ACHN (cell line): ENCODE results near the gene LAMB4.

ENCODE experiments used
- DNase-seq: peaks from one replicate; pipeline ENCODE4 v3.0.0-alpha.2; 2015
- in situ Hi-C: cut with HindIII; loops from 2 replicates; pipeline ENCODE4 v1.10.0; 2017; ENCODE audit warnings: low sequenced_read_pairs, low pct_ligation_motif_present, low pct_unique_long_range_greater_than_20kb

The LAMB4 gene

DNA sequence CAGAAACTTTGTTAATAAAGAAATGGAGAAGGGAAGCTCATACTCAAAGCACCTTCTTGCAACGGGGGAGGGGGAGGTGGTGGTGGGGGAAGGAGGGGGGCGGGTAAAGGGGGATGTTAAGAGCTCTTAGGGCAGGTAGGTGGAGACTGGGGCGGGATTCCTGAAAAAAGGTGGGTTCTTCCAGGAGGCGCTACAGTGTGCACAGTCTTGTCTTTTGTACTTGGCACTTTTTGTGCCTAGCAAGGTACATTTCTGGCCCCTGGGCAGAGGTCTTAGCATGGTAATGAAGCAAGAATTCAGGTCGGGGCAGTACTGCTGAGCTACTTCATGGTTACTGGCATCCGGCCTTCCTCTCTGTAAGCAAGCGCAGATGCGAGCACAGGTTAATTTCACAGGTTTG is 15.2 kb upstream of the LAMB4 start:
- in situ Hi-C loops, result no loop called here

DNA sequence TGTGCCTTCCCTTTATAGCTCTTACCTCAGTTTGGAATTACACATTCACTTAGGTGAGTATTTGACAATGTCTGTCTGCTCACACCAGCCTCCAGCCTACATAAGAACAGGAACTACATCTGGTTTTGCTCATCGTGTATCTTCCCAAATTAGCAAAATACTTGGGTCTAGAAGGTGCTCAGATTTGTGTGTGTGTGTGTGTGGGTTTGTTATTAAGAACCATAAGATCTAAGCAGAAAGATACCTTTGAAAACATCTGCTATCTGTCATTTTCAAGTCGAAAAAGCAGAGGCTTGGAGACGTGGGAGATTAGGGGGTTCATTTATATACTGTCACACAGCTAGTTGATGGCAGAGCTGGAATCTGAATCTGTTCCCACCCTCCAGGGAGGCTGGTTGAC is 14.8 kb upstream of the LAMB4 start:
- DNase-seq, result no peak
- in situ Hi-C loops, result no loop called here

More for the DNA sequence above, 15.2 kb upstream of the LAMB4 start:
- no peak for DNase-seq

DNA sequence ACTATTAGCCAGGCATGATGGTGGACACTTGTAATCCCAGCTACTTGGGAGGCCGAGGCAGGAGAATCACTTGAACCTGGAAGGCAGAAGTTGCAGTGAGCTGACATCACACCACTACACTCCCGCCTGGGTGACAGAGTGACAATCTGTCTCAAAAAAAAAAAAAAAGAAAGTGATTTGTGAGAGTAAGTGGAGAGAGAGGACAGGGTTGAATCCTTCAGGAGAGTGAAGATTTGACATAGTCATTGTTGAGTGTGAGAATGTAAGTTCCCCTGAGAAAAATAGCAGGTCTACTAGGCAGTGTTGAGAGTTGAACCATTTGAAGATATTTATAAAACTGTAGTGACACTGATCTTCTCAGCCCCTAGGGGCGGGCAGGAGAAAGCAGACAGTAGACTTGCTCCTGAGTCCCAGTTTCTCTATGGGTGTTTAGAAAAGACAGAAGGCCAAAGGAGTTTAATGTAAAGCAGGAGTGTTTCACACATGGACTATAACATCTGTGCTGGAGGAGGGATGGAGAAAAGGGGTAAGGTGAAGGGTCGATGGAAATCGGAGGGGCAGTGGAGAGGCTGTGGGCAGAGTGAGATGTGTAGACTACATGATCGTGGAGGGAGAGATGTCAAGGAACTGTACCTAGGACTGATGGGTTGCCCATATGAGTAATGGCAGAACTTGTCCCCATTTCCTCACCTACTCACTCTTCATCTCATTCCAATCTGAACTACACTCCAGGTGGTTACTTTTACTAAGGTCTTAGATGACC is 13.7 kb upstream of the LAMB4 start:
- no peak for DNase-seq
- in situ Hi-C loops, result no loop called here

DNA sequence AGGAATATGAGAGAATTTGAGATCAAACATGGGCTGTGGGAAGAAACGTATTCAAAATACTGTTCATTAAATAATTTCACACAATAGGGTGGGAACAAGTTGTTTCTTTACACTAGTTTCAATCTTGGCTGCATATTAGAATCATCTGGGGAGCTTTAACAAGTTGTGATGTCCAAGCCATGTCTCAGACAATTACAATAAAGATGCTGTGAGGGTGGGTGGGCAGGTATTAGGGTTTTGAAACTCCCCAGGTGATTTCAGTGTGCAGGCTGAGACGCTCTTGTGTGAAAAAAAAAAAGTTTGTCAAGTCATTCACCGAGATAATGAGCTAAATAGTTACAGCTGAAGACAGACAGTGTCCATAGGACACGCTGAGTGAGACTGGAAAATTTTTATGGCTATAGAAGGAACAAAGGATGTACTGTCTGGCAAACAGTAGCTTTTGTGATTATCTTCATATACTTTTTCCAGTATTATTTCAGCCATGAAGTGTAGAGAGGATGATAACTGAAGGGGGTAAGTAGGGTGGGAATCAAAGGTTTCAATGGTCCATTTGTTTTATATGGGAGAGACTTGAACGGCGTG is 12.6 kb upstream of the LAMB4 start:
- no peak for DNase-seq
- in situ Hi-C loops, result no loop called here

DNA sequence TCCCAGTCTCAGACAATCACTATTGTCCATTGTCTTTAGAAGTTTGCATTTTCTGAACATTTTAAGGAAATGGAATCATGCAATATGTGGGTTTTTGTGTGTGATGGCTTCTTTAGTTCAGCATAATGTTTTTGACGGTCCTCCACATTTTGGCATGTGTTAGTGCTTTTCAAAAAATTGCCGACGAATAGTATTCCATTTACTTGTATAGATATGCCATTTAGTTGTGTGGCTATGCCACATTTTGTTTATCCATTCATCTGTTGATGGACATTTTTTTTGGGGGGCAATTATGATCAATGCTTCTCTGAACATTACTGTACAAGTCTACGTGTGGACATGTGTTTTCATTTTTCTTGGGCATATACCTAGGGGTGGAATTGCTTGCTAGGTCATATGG is 12.0 kb upstream of the LAMB4 start:
- no peak for DNase-seq
- in situ Hi-C loops, result no loop called here

DNA sequence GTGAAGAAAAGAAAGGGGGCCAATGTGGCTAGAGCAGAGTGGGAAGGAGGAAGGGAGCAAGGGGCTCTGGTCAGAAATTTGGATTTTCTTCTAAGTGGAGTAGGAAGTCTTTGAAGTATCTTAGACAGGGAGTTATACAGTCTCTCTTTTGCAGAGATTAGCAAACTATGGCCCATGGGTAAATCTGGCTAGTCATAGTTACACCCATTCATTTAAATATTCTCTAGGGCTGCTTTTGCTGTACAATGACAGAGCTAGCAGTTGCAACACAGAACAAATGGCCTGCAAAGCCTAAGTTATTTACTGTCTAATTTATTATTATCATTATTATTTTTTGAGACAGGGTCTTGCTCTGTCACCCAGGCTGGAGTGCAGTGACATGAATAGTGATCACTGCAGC is 10.5 kb upstream of the LAMB4 start:
- DNase-seq, result no peak
- in situ Hi-C loops, result no loop called here

DNA sequence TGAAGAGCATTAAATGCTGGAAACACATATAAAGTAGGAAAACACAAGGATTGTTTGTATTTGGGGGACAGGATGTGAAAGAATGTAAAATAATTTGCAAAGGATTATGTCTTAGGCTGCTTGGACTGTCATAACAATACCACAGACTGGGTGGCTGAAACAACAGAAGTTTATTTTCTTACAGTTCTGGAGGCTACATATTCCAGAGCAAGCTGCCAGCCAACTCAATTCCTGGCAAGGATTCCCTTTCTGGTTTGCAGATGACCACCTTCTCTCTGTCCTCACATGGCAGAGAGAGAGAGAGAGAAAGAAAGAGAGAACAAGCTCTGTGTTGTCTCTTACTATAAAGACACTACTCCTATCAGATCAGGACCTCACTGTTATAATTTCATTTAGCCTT is 8.8 kb upstream of the LAMB4 start:
- in situ Hi-C loops, result no loop called here
- no peak for DNase-seq

DNA sequence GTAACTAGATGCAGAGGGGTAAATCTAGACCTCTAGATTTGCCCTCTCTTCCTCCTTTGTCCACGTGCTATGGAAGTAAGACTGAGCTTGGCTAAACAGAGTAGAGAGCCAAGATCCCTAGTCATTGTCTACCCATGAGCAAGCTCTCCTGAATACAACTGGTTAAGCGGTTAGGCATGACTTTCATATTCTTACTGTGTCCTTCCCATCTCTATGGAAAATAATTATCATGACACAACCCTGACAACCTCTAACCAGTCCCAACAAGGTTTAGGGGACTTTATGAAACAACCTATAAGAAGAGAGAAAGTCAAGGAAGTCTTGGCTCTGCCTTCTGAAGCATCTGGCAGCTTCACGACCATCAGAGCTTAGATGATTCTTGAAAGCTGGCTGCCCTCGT is 7.8 kb upstream of the LAMB4 start:
- in situ Hi-C loops, result no loop called here
- no peak for DNase-seq

DNA sequence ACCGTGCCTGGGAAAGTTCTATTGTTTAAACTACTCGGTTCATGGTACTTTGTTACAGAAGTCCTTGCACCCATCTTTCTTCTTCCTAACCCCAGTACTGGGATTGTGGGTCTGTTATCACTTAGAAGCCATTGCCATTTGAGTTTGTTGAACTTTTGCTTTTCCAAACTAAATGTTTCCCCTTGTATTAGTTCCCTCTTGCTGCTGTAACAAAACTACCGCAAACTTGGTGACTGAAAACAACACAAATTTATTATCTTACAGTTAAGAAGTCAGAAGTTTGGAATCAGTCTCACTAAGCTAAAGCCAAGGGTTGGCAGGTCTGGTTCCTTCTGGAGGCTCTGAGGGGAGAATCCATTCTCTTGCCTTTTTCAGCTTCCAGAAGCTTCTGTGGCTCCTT is 6.9 kb upstream of the LAMB4 start:
- in situ Hi-C loops, result no loop called here
- DNase-seq, result no peak

DNA sequence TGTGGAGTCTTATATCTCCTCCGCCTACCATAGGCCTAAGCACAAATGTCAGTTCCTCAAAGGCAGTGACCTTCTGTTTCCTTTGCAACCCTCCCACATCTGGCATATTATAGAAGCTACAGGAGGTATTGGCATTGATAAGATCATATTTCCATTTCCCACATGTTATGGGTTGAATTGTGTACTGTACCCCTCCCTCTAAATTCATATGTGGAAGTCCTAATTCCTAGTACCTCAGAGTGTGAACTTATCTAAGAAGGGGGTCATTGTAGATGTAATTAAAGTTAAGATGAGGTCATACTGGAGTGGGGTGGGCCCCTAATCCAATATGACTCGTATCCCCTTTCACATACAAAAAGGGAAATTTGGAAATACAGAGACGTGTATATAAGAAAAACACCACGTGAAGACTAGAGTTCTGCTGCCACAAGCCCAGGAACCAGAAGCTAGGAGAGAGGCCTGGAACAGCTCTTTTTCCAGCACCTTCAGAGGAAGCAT is 6.1 kb upstream of the LAMB4 start:
- in situ Hi-C loops, result no loop called here
- no peak for DNase-seq

DNA sequence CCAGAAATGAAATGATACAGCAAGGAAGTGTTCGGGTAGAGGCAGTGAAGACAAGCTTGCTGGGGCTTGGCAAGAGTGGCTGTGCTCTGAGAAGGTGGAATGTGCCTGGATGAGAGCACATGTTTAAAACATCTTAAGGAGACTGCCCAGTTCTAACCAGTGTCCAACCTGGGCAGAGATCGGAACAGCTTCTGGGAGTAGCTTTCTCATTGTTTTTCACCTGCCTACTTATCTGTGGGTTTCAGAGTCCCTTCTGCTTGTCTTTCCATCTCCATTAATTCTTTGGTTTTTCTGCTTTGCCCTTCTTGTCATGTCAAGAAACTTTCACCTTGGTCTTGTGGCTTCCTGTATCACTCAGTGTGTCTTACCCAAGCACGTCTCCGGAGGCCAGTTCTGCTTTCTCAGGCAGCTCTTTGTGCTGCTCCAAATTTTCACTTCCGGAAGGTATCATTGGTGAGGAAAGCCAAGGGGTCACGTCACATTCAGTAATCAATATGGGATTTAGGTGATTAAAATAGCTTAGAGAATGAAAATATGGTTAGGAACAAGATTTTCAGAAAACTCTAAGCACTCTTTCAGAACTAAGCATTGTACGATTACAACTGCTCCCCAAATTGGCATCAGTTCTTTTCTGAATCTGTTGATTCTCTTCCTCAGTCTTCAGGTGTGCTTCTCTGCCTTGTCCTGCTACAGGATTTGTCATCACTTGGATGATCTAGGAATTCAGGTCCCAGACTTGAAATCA is 5.5 kb upstream of the LAMB4 start:
- in situ Hi-C loops, result no loop called here
- DNase-seq, result no peak

DNA sequence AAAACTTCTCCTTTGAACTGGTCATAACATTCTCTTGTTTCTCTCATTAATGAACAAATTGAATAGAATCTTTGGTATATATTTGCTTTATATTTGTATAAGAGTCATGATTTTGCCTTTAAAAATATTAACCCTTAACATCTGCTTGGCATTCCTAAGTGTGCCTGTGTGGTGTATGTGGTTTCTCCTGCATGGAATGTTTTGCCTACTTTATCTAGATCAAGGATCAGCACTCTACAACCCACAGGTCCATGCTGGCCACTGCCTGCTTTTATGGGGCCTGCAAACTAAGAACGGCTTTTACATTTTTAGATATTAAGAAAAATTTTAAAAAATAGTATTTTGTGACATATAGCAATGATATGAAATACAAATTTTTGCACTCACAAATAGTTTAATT is 4.3 kb upstream of the LAMB4 start:
- DNase-seq, result no peak
- in situ Hi-C loops, result no loop called here

DNA sequence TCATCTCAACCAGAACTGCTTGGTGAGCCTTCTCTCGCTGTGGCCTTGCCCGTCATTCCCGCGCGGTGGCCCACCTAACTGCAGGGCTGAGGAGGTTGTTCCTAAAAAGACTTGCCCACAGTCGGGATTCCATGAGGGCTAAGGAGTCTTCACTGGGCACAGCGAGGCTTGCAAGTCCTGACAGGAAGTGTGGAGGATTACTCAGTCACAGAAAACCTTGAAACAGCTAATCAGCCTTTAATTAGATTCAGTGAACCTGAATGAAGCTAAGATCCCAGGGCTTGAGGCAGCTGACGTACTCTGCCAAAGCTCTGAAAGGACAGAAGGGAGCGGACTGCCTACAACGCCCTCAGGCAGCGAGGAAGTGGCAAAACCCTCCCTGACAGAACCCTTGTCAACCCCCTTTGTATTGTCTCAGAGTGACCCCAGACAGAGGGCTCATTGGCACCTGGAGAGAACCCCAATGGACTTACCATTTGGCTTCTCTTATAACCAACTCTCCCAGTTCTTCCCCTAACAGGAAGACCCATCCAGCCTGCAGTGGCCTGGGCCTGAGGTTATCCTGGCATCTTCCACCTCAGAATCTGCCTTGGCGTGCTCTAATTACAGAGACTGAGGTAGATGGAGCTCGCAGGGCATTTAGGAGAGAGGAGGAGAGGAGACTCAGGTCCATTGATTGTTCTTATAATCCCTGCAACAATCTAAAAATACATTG is 2.5 kb upstream of the LAMB4 start:
- in situ Hi-C loops, result no loop called here
- no peak for DNase-seq

DNA sequence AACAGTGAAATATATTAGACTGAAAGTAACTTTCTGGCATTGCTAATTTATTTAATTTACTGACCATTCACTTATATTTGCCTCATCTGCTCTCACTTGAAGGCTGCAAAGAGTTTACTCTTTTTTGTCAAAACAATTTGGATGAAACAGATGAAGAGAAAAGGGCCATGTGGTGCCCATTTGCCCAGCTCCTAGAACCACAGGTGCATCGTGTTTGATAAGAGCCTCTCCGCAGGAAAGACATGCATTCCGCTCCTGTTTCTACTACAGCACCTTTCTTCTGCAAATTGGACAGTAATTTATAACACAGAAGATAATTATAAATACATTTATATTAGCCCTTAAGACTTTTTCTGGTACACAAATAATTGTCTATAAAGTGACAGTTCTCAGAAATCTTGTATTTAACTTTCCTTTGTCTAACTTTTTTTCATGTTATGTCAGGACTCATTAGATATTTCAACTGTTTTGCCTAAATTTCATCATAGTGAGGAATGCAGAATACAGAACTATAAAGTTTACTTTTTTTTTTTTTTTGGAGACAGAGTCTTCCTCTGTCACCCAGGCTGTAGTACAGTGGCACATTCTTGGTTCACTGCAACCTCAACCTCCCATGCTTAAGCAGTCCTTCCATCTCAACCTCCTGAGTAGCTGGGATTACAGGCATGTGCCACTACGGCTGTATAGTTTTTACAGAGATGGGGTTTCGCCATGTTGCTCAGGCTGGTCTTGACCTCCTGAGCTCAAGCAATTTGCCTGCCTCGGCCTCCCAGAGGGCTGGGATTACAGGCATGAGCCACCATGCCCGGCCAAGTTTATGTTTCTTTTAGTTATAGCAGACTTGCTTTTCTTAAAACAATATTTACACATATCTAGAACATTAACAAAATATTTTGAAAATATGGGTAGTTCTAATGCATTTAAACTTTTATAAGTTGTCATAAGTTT is 869 bp downstream of the LAMB4 start:
- DNase-seq, result no peak
- in situ Hi-C loops, result no loop called here

DNA sequence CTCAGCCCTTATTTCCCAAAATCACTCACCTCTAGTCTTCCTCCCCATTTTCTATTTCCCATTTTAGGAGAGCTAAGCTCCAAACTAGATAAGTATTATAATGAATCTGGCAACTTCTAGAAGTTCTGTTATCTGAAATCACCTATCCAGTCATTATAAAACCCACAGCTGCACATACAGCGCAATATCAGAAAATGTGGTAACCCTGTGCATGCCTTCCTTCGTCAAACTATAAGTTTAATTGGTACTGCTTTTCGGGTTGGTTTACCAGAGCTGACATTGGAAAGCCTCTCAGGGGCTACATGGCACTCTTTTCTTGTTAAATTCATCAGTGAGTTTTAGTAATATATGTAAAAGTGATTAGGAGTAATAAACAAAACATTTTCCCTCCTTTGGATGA is 1.6 kb downstream of the LAMB4 start:
- no peak for DNase-seq
- in situ Hi-C loops, result no loop called here

DNA sequence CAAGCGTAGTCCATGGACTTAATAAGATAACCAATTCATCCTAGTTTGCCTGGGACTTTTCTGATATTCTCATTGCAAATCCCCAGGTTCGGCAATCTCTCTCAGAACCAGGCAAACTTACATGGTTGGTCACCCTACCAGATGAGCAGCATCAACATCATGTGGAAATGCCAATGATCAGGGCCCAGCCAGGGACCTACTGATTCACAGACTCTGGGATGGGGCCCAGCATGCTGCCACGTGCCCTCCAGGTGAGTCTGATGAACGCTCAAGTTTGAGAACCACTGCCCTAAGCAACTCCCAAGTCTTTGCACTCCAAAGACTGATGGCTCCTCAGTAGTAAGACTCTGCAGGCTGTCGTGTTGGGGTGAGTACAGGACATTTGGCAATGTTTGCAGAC is 2.7 kb downstream of the LAMB4 start:
- in situ Hi-C loops, result no loop called here
- no peak for DNase-seq

DNA sequence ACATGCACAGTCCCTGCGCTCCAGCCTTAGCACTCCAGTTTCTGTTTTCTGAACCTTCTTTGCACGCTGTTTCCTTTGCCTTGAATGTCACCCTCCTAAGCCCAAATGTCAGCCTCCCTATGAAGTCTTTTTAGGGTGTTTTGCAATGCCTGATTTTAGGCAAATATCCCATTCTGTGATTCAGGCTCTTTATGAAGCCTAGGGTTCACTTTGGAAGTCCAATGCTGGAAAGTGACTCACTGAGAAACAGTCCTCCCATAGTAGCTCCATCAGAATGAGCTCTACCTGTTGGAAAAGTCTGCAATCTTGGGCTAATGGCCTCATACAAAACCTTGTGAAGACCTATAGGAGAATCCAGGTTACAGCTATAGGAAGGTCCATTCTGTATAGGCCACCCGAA is 5.3 kb downstream of the LAMB4 start:
- no peak for DNase-seq
- in situ Hi-C loops, result no loop called here

DNA sequence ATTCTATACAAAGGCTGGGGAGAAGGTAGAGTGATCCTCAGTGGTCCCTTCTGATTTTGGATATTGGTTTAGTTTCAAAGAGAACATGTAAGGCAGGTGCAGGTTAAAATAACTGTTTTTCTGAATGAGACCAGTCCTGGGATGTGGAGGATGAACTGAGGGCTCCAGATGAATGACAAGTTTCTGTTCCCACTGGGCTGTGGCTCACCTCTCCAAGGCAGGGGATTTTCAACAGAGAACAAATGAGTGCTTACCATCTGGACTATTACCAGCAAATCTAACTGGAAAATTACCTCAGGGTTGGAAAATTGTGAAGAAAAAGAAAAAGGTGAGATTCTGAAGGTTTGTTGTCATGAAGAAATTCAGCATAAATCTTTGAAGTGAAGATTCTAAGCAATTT is 8.0 kb downstream of the LAMB4 start:
- in situ Hi-C loops, result no loop called here
- no peak for DNase-seq
